Astrocyte (in vitro differentiated cells and primary cell): ENCODE measurements around the gene PPP1R9A.

Source experiments
- CTCF ChIP-seq: IDR thresholded peaks from 2 replicates; pipeline ENCODE4 v1.5.1; 2011; ENCODE audit warnings: low read depth, mild to moderate bottlenecking, inconsistent platforms, low read length, moderate library complexity; ENCODE audit not compliant: insufficient read depth
- EZH2 ChIP-seq: IDR thresholded peaks from 2 replicates; pipeline ENCODE4 v1.6.1; 2012; ENCODE audit warnings: mild to moderate bottlenecking, low read length, inconsistent platforms; ENCODE audit not compliant: insufficient read depth

- TF ChIP-seq CTCF: no peak
- no peak for TF ChIP-seq EZH2
Observed at GRCh38 chr7:95311389-95311788, 404.0 kb downstream of the PPP1R9A start.
